Measurements from ENCODE around the gene SLAIN2. TPM values are rescaled to one million over a fixed set of nuclear protein-coding genes. Genes with fewer than 3 reads are reported as not detected.

The SLAIN2 gene
- total RNA-seq, 1 experiment from 2014 or later, result 35.8 TPM

GRCh38 chr4:48352793-48353192, 11.5 kb downstream of the SLAIN2 start (continued):
- TF ChIP-seq, protein P1, sequence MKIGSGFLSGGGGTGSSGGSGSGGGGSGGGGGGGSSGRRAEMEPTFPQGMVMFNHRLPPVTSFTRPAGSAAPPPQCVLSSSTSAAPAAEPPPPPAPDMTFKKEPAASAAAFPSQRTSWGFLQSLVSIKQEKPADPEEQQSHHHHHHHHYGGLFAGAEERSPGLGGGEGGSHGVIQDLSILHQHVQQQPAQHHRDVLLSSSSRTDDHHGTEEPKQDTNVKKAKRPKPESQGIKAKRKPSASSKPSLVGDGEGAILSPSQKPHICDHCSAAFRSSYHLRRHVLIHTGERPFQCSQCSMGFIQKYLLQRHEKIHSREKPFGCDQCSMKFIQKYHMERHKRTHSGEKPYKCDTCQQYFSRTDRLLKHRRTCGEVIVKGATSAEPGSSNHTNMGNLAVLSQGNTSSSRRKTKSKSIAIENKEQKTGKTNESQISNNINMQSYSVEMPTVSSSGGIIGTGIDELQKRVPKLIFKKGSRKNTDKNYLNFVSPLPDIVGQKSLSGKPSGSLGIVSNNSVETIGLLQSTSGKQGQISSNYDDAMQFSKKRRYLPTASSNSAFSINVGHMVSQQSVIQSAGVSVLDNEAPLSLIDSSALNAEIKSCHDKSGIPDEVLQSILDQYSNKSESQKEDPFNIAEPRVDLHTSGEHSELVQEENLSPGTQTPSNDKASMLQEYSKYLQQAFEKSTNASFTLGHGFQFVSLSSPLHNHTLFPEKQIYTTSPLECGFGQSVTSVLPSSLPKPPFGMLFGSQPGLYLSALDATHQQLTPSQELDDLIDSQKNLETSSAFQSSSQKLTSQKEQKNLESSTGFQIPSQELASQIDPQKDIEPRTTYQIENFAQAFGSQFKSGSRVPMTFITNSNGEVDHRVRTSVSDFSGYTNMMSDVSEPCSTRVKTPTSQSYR (CRISPR knock-in tag; IDR thresholded peaks at IDR 0.05), result no peak
- TF ChIP-seq, protein P2, sequence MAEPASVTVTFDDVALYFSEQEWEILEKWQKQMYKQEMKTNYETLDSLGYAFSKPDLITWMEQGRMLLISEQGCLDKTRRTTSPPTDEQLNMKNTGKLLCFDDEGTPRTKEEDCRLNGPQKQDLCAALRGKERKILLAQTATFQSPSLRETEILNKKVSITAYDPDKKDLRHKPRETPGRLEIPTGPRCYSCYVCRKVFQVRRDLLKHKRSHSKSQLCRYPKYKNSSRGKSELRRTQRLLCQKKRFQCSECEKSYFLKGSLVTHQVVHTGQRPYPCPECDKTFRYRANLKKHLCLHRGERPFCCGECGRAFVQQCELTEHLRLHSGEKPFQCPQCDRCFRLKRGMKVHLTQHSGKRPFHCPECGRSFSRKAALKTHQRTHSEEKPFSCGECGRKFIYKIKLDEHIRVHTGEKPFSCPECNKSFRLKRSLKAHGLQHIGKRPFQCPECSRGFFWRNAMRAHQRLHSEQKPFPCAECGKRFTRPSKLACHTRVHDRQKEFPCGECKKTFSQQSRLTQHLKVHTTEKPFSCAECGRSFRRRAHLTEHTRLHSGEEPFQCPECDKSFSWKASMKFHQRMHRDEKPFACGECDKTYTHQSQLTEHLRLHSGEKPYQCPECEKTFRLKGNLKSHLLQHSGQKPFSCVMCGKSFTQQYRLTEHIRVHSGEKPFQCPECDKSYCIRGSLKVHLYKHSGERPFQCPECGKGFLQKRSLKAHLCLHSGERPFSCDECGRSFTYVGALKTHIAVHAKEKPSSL (CRISPR knock-in tag; conservative IDR thresholded peaks at IDR 0.05), result no peak

DNA sequence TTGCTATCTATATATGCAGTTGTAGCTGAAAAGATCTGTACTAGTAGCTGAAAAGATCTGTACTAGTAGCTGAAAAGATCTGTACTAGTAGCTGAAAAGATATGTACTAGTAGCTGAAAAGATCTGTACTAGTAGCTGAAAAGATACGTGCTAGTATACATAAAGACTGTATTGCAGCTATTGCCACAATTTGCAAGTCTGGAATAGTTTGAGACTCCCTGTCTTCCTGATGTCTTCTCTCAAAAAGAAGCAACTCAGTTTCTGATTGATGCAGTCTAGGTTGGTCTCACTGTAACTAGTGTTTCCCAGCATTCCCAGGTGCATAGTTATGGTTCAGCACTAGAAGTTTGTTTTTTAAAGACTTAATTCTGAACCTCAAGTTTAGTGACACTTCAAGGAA, 15.0 kb downstream of the SLAIN2 start:
- POLR2A ChIA-PET, result interaction anchor here (0.9 kb wide), 1 partner anchor 15 kb away, joined by 4 read pairs; the partner anchor contains the start of gene SLAIN2
- Mint-ChIP-seq H3K9me3 (peaks cover 13% of the 10 kb centered on the region), H3K36me3 (peaks cover 17% of the 10 kb centered on the region), H3K4me3 (no peak overlapping the region), H3K27me3 (ENCODE audit: low read depth) (no peaks in the 10 kb centered on the region), H3K4me1 (peaks cover 15% of the 10 kb centered on the region), H3K27ac (no peak overlapping the region)
- DNase-seq (ENCODE audit: low spot score) (no peak), ATAC-seq (no peak)
- CTCF ChIA-PET, result interaction anchor here (1.0 kb wide), 1 partner anchor 66 kb away, joined by 3 read pairs; no protein-coding TSS in a partner anchor
- no peak for TF ChIP-seq ETV6 (CRISPR knock-in tag; IDR thresholded peaks at IDR 0.05)
- TF ChIP-seq, protein P3, sequence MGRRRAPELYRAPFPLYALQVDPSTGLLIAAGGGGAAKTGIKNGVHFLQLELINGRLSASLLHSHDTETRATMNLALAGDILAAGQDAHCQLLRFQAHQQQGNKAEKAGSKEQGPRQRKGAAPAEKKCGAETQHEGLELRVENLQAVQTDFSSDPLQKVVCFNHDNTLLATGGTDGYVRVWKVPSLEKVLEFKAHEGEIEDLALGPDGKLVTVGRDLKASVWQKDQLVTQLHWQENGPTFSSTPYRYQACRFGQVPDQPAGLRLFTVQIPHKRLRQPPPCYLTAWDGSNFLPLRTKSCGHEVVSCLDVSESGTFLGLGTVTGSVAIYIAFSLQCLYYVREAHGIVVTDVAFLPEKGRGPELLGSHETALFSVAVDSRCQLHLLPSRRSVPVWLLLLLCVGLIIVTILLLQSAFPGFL (CRISPR knock-in tag; IDR thresholded peaks at IDR 0.05; ENCODE audit: borderline replicate concordance), result no peak
- TF ChIP-seq MYBL2 (CRISPR knock-in tag; IDR thresholded peaks at IDR 0.05), result no peak
- no peak for TF ChIP-seq CREB1 (CRISPR knock-in tag; IDR thresholded peaks at IDR 0.05)
- TF ChIP-seq JAZF1 (CRISPR knock-in tag; IDR thresholded peaks at IDR 0.05), result no peak
- TF ChIP-seq NR2C2 (CRISPR knock-in tag; IDR thresholded peaks at IDR 0.05), result no peak
- no peak for TF ChIP-seq ZNF423 (CRISPR knock-in tag; IDR thresholded peaks at IDR 0.05)
- no peak for TF ChIP-seq ELF4 (CRISPR knock-in tag; IDR thresholded peaks at IDR 0.05; ENCODE audit: low read depth)
- TF ChIP-seq MXD4 (CRISPR knock-in tag; IDR thresholded peaks at IDR 0.05; ENCODE audit: borderline replicate concordance), result no peak
- TF ChIP-seq EMX1 (CRISPR knock-in tag; IDR thresholded peaks at IDR 0.05), result no peak
- no peak for TF ChIP-seq ARID4B (CRISPR knock-in tag; IDR thresholded peaks at IDR 0.05; ENCODE audit: borderline replicate concordance)
- TF ChIP-seq, protein P4, sequence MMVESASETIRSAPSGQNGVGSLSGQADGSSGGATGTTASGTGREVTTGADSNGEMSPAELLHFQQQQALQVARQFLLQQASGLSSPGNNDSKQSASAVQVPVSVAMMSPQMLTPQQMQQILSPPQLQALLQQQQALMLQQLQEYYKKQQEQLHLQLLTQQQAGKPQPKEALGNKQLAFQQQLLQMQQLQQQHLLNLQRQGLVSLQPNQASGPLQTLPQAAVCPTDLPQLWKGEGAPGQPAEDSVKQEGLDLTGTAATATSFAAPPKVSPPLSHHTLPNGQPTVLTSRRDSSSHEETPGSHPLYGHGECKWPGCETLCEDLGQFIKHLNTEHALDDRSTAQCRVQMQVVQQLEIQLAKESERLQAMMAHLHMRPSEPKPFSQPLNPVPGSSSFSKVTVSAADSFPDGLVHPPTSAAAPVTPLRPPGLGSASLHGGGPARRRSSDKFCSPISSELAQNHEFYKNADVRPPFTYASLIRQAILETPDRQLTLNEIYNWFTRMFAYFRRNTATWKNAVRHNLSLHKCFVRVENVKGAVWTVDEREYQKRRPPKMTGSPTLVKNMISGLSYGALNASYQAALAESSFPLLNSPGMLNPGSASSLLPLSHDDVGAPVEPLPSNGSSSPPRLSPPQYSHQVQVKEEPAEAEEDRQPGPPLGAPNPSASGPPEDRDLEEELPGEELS (CRISPR knock-in tag; IDR thresholded peaks at IDR 0.05), result no peak
- no peak for TF ChIP-seq CTCF (IDR thresholded peaks at IDR 0.05)
- no peak for TF ChIP-seq AR (CRISPR knock-in tag; IDR thresholded peaks at IDR 0.05)
- TF ChIP-seq FOXK1 (CRISPR knock-in tag; IDR thresholded peaks at IDR 0.05), result no peak
